ENCODE results near the gene FGGY.

The FGGY gene

GRCh38 chr1:59412718-59413326 lies 115.9 kb downstream of the FGGY start:
- no peak overlapping the region for H3K4me3 ChIP-seq (ENCODE audit: low read length)
- DNase-seq (ENCODE audit: low read depth), result no peak
- no peak for TF ChIP-seq CTCF (conservative IDR thresholded peaks at IDR 0.05; ENCODE audit: low read depth, low read length)

- no peak for TF ChIP-seq CTCF (conservative IDR thresholded peaks at IDR 0.05; ENCODE audit: low read depth, low read length)
Measured at GRCh38 chr1:59413327-59413720, 116.4 kb downstream of the FGGY start.

GRCh38 chr1:59414406-59415133 lies 117.7 kb downstream of the FGGY start:
- DNase-seq (ENCODE audit: low read depth), result no peak
- H3K4me3 ChIP-seq (ENCODE audit: low read length), result no peak overlapping the region
- TF ChIP-seq CTCF (conservative IDR thresholded peaks at IDR 0.05; ENCODE audit: low read depth, low read length), result no peak

More at GRCh38 chr1:59413327-59413720, 116.4 kb downstream of the FGGY start:
- H3K4me3 ChIP-seq (ENCODE audit: low read length), result no peak overlapping the region
- DNase-seq (ENCODE audit: low read depth), result no peak

- no peak for TF ChIP-seq CTCF (conservative IDR thresholded peaks at IDR 0.05; ENCODE audit: low read depth, low read length)
- H3K4me3 ChIP-seq (ENCODE audit: low read length), result no peak overlapping the region
- DNase-seq (ENCODE audit: low read depth), result no peak
Measured at GRCh38 chr1:59415286-59415850, 118.5 kb downstream of the FGGY start.

- no peak for DNase-seq (ENCODE audit: low read depth)
- no peak overlapping the region for H3K4me3 ChIP-seq (ENCODE audit: low read length)
- no peak for TF ChIP-seq CTCF (conservative IDR thresholded peaks at IDR 0.05; ENCODE audit: low read depth, low read length)
Measured at GRCh38 chr1:59415881-59416280, 119.0 kb downstream of the FGGY start.

- no peak for DNase-seq (ENCODE audit: low read depth)
- no peak overlapping the region for H3K4me3 ChIP-seq (ENCODE audit: low read length)
- TF ChIP-seq CTCF (conservative IDR thresholded peaks at IDR 0.05; ENCODE audit: low read depth, low read length), result no peak
Measured at GRCh38 chr1:59417406-59417805, 120.5 kb downstream of the FGGY start.

All from retinal pigment epithelial cell (primary cell).